Measurements from ENCODE around the gene RBM43. TPM values are rescaled to one million over a fixed set of nuclear protein-coding genes. Genes with fewer than 3 reads are reported as not detected.

Gene RBM43
- total RNA-seq, 2 donors from 2014 or later: 2.4 to 5.0 TPM

- H3K9me3 Mint-ChIP-seq: peaks cover 0 to 4% of the 10 kb centered on the region in 2 donors
- H3K36me3 Mint-ChIP-seq: no peaks in the 10 kb centered on the region
- DNase-seq (ENCODE audit: low spot score in 2 of 2) (no peak), ATAC-seq (no peak)
- H3K27ac Mint-ChIP-seq: no peak overlapping the region
These were observed 63.0 kb downstream of the RBM43 start for GRCh38 chr2:151198645-151199044.

Other genes starting within 250 kb of the RBM43 start
- 10 to 100 TPM; 21.9 to 25.1 TPM for gene NMI, start 27.8 kb upstream of the RBM43 start, total RNA-seq
- not detected for gene TNFAIP6, start 95.7 kb upstream of the RBM43 start, total RNA-seq
- gene RIF1, start 148.0 kb upstream of the RBM43 start, total RNA-seq: 10 to 100 TPM; 62.2 to 72.4 TPM